SK-N-SH (cell line): ENCODE measurements around the gene EEF2. TPM values are rescaled to one million over a fixed set of nuclear protein-coding genes. Genes with fewer than 3 reads are reported as not detected.
"Not testable (repeated sequence)": the region's sequence is repeated elsewhere in the genome, so short reads cannot be mapped to it uniquely, and the experiment has no call there.

Experiments used
- CTCF ChIA-PET: fragments of 300-600, 350-600 bp; formaldehyde crosslinking; extraction: SDS; loops from one replicate; lab custom pipeline; 2021; lab: Yijun Ruan, JAX
- POLR2A ChIA-PET: fragments of 350-600 bp; sonication (Branson Sonifier 250); formaldehyde crosslinking; extraction: SDS; loops from one replicate; lab custom pipeline; 2020; ENCODE audit warnings: antibody characterized with exemption, inconsistent platforms; lab: Yijun Ruan, JAX
- DNase-seq: peaks from one replicate; pipeline ENCODE4 v3.0.0; 2012
- H2AFZ ChIP-seq: fragments of 200-600 bp; sonication (generic); 2 replicates; pipeline ENCODE4 v1.8.1; 2016; ENCODE audit warnings: antibody characterized with exemption, mild to moderate bottlenecking, low read depth
- H3F3A ChIP-seq: fragments of 200-600 bp; sonication (generic); replicated peaks from 2 replicates; pipeline ENCODE3; 2016; ENCODE audit warnings: antibody characterized with exemption, mild to moderate bottlenecking; ENCODE audit not compliant: insufficient read depth
- H3K27ac ChIP-seq, 2 experiments: fragments of 200-500 bp in 1 of 2; fragments of 200-600 bp in 1 of 2; sonication (Bioruptor generic) in 1 of 2; sonication (generic), shearing (Covaris generic) in 1 of 2; 2 replicates each; pipeline versions ENCODE4 v1.5.1 to v1.6.1; 2014 to 2016; ENCODE audit warnings: low read depth in 2 of 2, inconsistent platforms in 1 of 2, low read length in 1 of 2, mild to moderate bottlenecking in 1 of 2, mixed read lengths in 1 of 2
- H3K27me3 ChIP-seq: fragments of 200-600 bp; sonication (generic), shearing (Covaris generic); 2 replicates; pipeline ENCODE4 v1.6.1; 2016; ENCODE audit warnings: mixed run types; ENCODE audit not compliant: insufficient read depth
- H3K36me3 ChIP-seq, 2 experiments: fragments of 200-500 bp in 1 of 2; fragments of 200-600 bp in 1 of 2; sonication (Bioruptor generic) in 1 of 2; sonication (generic) in 1 of 2; replicated peaks in 1 of 2; 2 replicates each; pipeline versions ENCODE3 to v1.5.1; 2014 to 2016; ENCODE audit warnings: low read length in 1 of 2, mild to moderate bottlenecking in 1 of 2; ENCODE audit not compliant: insufficient read depth in 2 of 2, control insufficient read depth in 1 of 2
- H3K4me1 ChIP-seq, 2 experiments: fragments of 200-500 bp in 1 of 2; fragments of 200-600 bp in 1 of 2; sonication (Bioruptor generic) in 1 of 2; sonication (generic), shearing (Covaris generic) in 1 of 2; 2 replicates each; pipeline versions ENCODE4 v1.5.1 to v1.6.1; 2014 to 2016; ENCODE audit warnings: low read depth in 1 of 2, low read length in 1 of 2, mixed run types in 1 of 2; ENCODE audit not compliant: insufficient read depth in 2 of 2, control insufficient read depth in 1 of 2
- H3K4me2 ChIP-seq: fragments of 200-600 bp; sonication (generic), shearing (Covaris generic); 2 replicates; pipeline ENCODE4 v1.6.1; 2017; ENCODE audit warnings: mixed run types
- H3K4me3 ChIP-seq, 2 experiments: fragments of 200-500 bp in 1 of 2; fragments of 200-600 bp in 1 of 2; sonication (Bioruptor generic) in 1 of 2; sonication (generic), shearing (Covaris generic) in 1 of 2; 2 replicates each; pipeline versions ENCODE4 v1.5.1 to v1.8.1; 2014 to 2016; ENCODE audit warnings: low read depth in 2 of 2, inconsistent platforms in 1 of 2, low read length in 1 of 2, mild to moderate bottlenecking in 1 of 2, mixed read lengths in 1 of 2, moderate library complexity in 1 of 2
- H3K79me2 ChIP-seq: fragments of 200-600 bp; sonication (generic); 2 replicates; pipeline ENCODE4 v1.8.1; 2017; ENCODE audit warnings: mild to moderate bottlenecking; ENCODE audit not compliant: insufficient read depth
- H3K9ac ChIP-seq: fragments of 200-600 bp; sonication (generic); 2 replicates; pipeline ENCODE4 v1.6.1; 2017; ENCODE audit warnings: mixed run types
- H3K9me2 ChIP-seq: fragments of 200-600 bp; sonication (generic); 2 replicates; pipeline ENCODE4 v1.6.1; 2017; ENCODE audit warnings: mixed run types
- H3K9me3 ChIP-seq: fragments of 200-600 bp; sonication (generic); 2 replicates; pipeline ENCODE4 v1.6.1; 2017; ENCODE audit warnings: mixed run types, mild to moderate bottlenecking, moderate library complexity
- H4K20me1 ChIP-seq: fragments of 200-600 bp; sonication (generic); 2 replicates; pipeline ENCODE4 v1.6.1; 2017; ENCODE audit warnings: mild to moderate bottlenecking, mixed run types; ENCODE audit not compliant: insufficient read depth
- CHD2 ChIP-seq: fragments of 150-350 bp; IDR thresholded peaks from 2 replicates; pipeline ENCODE4 v1.6.1; 2018; ENCODE audit warnings: low read length; ENCODE audit not compliant: partially characterized antibody
- EP300 ChIP-seq, 2 experiments: IDR thresholded peaks; 2 replicates each; pipeline versions ENCODE4 v1.4.0 to v1.6.1; 2012; ENCODE audit warnings: borderline replicate concordance in 1 of 2, low read depth in 1 of 2, low read length in 1 of 2
- FOXM1 ChIP-seq: IDR thresholded peaks from 2 replicates; pipeline ENCODE4 v1.4.0; 2012; ENCODE audit warnings: low read depth, mild to moderate bottlenecking
- MAX ChIP-seq: IDR thresholded peaks from 2 replicates; pipeline ENCODE4 v1.4.0; 2012; ENCODE audit warnings: low read depth
- NFIC ChIP-seq: IDR thresholded peaks from 2 replicates; pipeline ENCODE4 v1.4.0; 2012; ENCODE audit warnings: borderline replicate concordance
- POLR2AphosphoS5 ChIP-seq: IDR thresholded peaks from 2 replicates; pipeline ENCODE4 v1.6.1; 2012; ENCODE audit warnings: low read depth, low read length
- RAD21 ChIP-seq: IDR thresholded peaks from 2 replicates; pipeline ENCODE4 v1.6.1; 2012; ENCODE audit warnings: mild to moderate bottlenecking, low read length
- REST ChIP-seq: IDR thresholded peaks from 2 replicates; pipeline ENCODE4 v1.6.1; 2012; ENCODE audit warnings: mild to moderate bottlenecking, low read depth, low read length, moderate library complexity
- SIN3A ChIP-seq: IDR thresholded peaks from 2 replicates; pipeline ENCODE4 v1.6.1; 2012; ENCODE audit warnings: low read depth, mild to moderate bottlenecking, low read length, moderate library complexity, borderline replicate concordance
- YY1 ChIP-seq: IDR thresholded peaks from 2 replicates; pipeline ENCODE4 v1.4.0; 2012; ENCODE audit warnings: low read depth, mild to moderate bottlenecking
- ZBTB33 ChIP-seq: IDR thresholded peaks from 2 replicates; pipeline ENCODE4 v1.4.0; 2012; ENCODE audit warnings: low read depth, borderline replicate concordance
- WGBS: methylation state at CpG from one replicate; pipeline ENCODE4 v1.1.6; 2017; ENCODE audit warnings: low lambda C conversion rate; 5-methylcytosine and 5-hydroxymethylcytosine counted together
- polyA plus RNA-seq, 3 experiments: library from polyadenylated mRNA; depleted of rRNA; stranded (reverse); fragments of >200 nt; gene quantifications; 2 replicates each; pipeline ENCODE4 v1.2.3, GENCODE V29; 2012

EEF2 gene
- polyA plus RNA-seq, 1 of the 3 experiments (the other 2 are of a cell fraction), result 1,553 TPM

GRCh38 chr19:3955688-3956087 lies 29.6 kb downstream of the EEF2 start:
- TF ChIP-seq ZBTB33, result no peak
- no peak for TF ChIP-seq SIN3A
- TF ChIP-seq EP300 (IDR thresholded peaks at IDR 0.05; ENCODE audit: borderline replicate concordance in 1 of 2, low read depth in 1 of 2, low read length in 1 of 2), result no peak
- TF ChIP-seq CHD2, result no peak
- TF ChIP-seq NFIC, result no peak
- TF ChIP-seq FOXM1, result no peak
- ChIA-PET CTCF (interaction anchor here (0.7 kb wide), 1 partner anchor 123 kb away, joined by 3 read pairs; no protein-coding TSS in a partner anchor), POLR2A (interaction anchor here (0.7 to 2.2 kb wide), 2 partner anchors 12 to 15 kb away, joined by 3 to 5 read pairs; partner anchors contain the start of gene DAPK3)
- Histone ChIP-seq H3K79me2 (peaks cover 8% of the 10 kb centered on the region; the same call in 1 of the 2 replicates), H3K9ac (no peak overlapping the region), H3K9me2 (no peaks in the 10 kb centered on the region), H3K27me3 (no peaks in the 10 kb centered on the region), H3F3A (peaks cover 6% of the 10 kb centered on the region), H3K4me3 (no peak overlapping the region), H3K9me3 (no peaks in the 10 kb centered on the region), H4K20me1 (peaks cover 39% of the 10 kb centered on the region), H3K27ac (no peak overlapping the region), H2AFZ (no peak overlapping the region), H3K36me3 (peaks cover 14 to 26% of the 10 kb centered on the region in 2 experiments), H3K4me1 (no peaks in the 10 kb centered on the region; a peak in 1 of 4 replicates), H3K4me2 (no peak overlapping the region)
- no peak for DNase-seq
- 89% methylated on average over 5 of the region's 10 CpGs for WGBS

GRCh38 chr19:3955276-3955675 lies 30.0 kb downstream of the EEF2 start:
- H3K27ac ChIP-seq, H3F3A ChIP-seq, H3K4me3 ChIP-seq, H3K9me2 ChIP-seq, H3K4me1 ChIP-seq, H2AFZ ChIP-seq, H3K27me3 ChIP-seq, H3K9me3 ChIP-seq, H3K9ac ChIP-seq, H3K4me2 ChIP-seq, DNase-seq, H3K79me2 ChIP-seq: not testable (repeated sequence)
- WGBS, result 92% methylated on average over 13 of the region's 13 CpGs
- H3K36me3 ChIP-seq, result peaks cover 11 to 23% of the 10 kb centered on the region in 2 experiments
- H4K20me1 ChIP-seq, result peaks cover 38% of the 10 kb centered on the region
- ChIA-PET POLR2A (interaction anchor here (0.7 to 2.2 kb wide), 2 partner anchors 13 to 16 kb away, joined by 3 to 5 read pairs; partner anchors contain the start of gene DAPK3), CTCF (interaction anchor here (0.7 to 1.0 kb wide), 2 partner anchors 123 to 204 kb away, joined by 3 read pairs; no protein-coding TSS in a partner anchor)

GRCh38 chr19:3954107-3954506 lies 31.2 kb downstream of the EEF2 start:
- POLR2A ChIA-PET, result no interaction called here
- peaks cover 8 to 11% of the 10 kb centered on the region in 2 experiments for H3K36me3 ChIP-seq
- peaks cover 5% of the 10 kb centered on the region; the same call in 1 of the 2 replicates for H3K79me2 ChIP-seq
- peaks cover 32% of the 10 kb centered on the region for H4K20me1 ChIP-seq
- H3K27ac ChIP-seq, result no peak overlapping the region
- H3K4me1 ChIP-seq, result no peaks in the 10 kb centered on the region; a peak in 1 of 4 replicates
- peaks cover 6% of the 10 kb centered on the region for H3F3A ChIP-seq
- H3K27me3 ChIP-seq, result no peaks in the 10 kb centered on the region
- no peaks in the 10 kb centered on the region for H3K9me2 ChIP-seq
- 88% methylated on average over 5 of the region's 12 CpGs for WGBS
- H3K4me3 ChIP-seq, result no peak overlapping the region
- no peaks in the 10 kb centered on the region for H3K9me3 ChIP-seq
- no peak overlapping the region for H2AFZ ChIP-seq
- H3K4me2 ChIP-seq, result no peak overlapping the region
- no peak for TF ChIP-seq MAX
- no peak for TF ChIP-seq POLR2AphosphoS5
- TF ChIP-seq SIN3A, result no peak
- TF ChIP-seq NFIC, result no peak
- TF ChIP-seq RAD21, result no peak
- TF ChIP-seq REST, result no peak
- TF ChIP-seq YY1, result no peak
- H3K9ac ChIP-seq, result no peak overlapping the region
- DNase-seq, result no peak
- CTCF ChIA-PET, result interaction anchor here (1.0 kb wide), 2 partner anchors 34 to 203 kb away, joined by 3 read pairs; no protein-coding TSS in a partner anchor
